DND-41 (cell line): ENCODE results near the gene CRYBA2.

Experiments used
- EZH2 ChIP-seq: IDR thresholded peaks from 3 replicates; pipeline ENCODE4 v1.6.1; 2012; ENCODE audit warnings: borderline replicate concordance, low read depth, mild to moderate bottlenecking, moderate library complexity, low read length, inconsistent platforms; ENCODE audit not compliant: severe bottlenecking
- TF ChIP-seq, protein P1 (sequence below): IDR thresholded peaks from 2 replicates; pipeline ENCODE4 v1.5.1; 2012; ENCODE audit warnings: borderline replicate concordance, low read length, moderate library complexity, mild to moderate bottlenecking; ENCODE audit not compliant: poor library complexity, severe bottlenecking; ENCODE audit errors: extremely low read depth

DNA sequence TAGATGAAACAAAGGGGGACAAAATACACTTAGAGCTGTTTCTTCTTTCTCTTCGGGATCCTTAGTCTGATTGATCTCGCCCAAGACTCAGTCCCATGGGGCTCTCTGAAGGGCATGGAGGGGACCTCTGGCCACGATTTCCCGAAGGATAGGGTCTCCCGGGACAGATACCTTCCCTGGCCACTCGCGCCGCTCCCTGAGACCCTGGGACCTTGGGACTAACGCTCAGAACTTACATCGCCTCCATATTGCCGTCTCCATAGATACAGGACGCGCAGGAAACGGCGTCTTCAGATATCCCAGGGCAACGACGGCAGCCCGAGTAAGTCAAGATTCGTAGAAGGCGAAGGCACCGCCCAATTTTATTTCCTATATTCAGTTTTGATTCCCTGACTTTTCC is 48.0 kb upstream of the CRYBA2 start, which contains the start of gene CFAP65:
- TF ChIP-seq, protein P1, sequence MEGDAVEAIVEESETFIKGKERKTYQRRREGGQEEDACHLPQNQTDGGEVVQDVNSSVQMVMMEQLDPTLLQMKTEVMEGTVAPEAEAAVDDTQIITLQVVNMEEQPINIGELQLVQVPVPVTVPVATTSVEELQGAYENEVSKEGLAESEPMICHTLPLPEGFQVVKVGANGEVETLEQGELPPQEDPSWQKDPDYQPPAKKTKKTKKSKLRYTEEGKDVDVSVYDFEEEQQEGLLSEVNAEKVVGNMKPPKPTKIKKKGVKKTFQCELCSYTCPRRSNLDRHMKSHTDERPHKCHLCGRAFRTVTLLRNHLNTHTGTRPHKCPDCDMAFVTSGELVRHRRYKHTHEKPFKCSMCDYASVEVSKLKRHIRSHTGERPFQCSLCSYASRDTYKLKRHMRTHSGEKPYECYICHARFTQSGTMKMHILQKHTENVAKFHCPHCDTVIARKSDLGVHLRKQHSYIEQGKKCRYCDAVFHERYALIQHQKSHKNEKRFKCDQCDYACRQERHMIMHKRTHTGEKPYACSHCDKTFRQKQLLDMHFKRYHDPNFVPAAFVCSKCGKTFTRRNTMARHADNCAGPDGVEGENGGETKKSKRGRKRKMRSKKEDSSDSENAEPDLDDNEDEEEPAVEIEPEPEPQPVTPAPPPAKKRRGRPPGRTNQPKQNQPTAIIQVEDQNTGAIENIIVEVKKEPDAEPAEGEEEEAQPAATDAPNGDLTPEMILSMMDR, result no peak
- TF ChIP-seq EZH2, result no peak
